ENCODE measurements around the gene CPS1.

DNA sequence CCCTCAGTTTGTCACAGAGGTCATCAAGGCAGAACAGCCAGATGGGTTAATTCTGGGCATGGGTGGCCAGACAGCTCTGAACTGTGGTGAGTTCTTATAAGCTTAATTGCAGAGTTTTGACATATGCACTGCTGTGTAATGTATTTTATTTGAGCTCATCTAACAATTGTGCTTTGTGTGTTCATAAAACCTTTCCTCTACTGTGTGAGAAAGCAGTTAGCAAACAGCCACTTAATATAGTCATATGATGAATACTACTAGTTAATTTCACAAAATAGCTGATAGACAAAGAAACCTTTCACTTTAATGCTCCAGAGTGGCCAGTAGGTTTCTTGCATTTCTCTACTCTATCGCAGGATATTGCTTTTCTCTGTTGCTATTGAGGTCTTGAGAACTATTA, 43.1 kb downstream of the CPS1 start:
- TF ChIP-seq CTCF (IDR thresholded peaks at IDR 0.05) (no peak), POLR2A (IDR thresholded peaks at IDR 0.05) (no peak)

Data from upper lobe of left lung (tissue), 4 donors.